ENCODE measurements around the gene GLTP. TPM values are rescaled to one million over a fixed set of nuclear protein-coding genes. Genes with fewer than 3 reads are reported as not detected.

GLTP gene
- total RNA-seq, 1 donor from 2014 or later, result 79.8 TPM

- no peak for DNase-seq
Measured at GRCh38 chr12:109840305-109841074, 39.9 kb downstream of the GLTP start.

GRCh38 chr12:109839444-109839843, 40.9 kb downstream of the GLTP start:
- DNase-seq, result no peak

DNA sequence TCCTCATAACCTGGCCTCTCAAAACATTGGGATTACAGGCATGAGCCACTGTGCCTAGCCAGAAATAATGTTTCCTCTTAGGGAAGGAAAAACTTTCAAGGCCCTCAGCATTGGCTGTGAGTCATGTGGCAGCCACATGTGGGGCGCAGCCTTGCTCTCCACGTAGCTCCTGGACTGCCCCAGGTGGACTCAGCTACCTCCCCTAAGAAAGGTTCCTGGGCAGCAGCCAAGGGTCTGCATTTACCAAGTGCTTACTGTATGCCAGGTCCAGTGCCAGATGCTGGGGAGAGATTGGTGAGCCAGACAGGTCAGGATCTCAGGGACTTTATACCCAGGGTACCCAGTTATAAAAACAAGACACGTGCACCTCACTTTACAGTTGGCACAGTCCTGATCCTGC, 43.4 kb downstream of the GLTP start:
- DNase-seq, result no peak

GRCh38 chr12:109835827-109836226, 44.5 kb downstream of the GLTP start:
- DNase-seq, result no peak

DNA sequence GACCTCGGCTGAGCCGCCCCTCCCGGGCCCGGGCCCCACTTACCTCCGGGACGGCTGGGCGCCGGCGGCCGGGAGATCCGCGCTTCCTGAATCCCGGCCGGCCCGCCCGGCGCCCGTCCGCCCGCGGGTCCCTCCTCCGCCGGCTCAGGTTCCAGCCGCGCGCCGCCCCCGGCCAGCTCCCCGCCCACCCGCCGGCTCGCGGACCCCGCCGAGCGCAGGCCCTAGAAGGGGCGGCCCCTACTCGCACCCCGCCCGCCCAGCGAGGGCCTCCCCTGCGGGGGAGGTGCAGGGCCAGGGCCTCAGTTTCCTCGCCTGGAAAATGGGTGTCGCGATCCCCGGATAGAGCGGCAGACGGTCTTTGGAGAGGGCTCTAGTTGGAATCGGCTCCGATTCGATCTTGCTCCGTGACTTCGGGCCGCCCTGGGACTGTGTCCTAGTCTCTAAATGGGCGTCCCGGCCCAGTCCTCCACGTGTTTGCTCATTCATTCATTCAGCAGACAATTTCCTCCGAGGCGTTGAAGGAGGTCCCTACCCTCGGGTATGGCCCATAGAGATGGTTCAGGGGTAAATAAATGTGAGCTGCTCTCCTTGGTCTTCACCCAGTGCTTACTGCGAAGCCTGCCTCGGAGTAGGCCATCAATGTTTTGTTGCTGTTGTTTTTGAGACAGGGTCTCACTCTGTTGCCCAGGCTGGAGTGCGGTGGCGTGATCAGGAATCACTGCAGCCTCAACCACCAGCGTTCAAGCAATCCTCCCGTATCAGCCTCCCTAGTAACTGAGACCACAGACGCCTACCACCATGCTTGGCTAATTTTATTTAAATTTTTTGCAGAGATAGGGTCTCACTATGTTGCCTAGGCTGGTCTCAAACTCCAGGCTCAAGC, 46.8 kb downstream of the GLTP start, which contains the start of gene TRPV4:
TSS of gene TRPV4 (minus strand) at position 92 of the 883 bp plus-strand sequence. CDS start 18,602 bp downstream, outside the sequence.
- peak; percentile 55 for DNase-seq

GRCh38 chr12:109832541-109833306, 47.6 kb downstream of the GLTP start:
- DNase-seq, result no peak

GRCh38 chr12:109831929-109832328, 48.4 kb downstream of the GLTP start:
- no peak for DNase-seq

DNA sequence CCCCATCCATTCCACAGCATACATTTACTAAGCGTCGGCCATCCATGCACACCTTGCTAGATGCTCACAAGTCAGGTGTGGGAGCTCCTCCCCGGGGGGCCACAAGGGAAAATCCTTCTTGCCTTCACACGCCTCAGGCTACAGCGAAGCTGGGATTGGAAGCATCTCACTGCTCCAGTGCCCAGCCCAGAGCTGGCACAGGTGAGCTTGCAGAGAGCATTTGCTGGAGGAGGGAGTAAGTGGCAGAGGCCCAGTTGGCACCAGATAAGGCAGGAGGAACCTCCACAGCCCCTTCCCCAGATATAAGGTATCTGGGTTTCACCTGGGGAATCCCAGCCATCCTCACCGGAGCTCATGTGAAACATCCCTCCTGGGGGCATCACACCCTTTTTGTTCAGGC, 49.0 kb downstream of the GLTP start:
- no peak for DNase-seq

GRCh38 chr12:109830718-109831117, 49.6 kb downstream of the GLTP start:
- DNase-seq, result no peak

DNA sequence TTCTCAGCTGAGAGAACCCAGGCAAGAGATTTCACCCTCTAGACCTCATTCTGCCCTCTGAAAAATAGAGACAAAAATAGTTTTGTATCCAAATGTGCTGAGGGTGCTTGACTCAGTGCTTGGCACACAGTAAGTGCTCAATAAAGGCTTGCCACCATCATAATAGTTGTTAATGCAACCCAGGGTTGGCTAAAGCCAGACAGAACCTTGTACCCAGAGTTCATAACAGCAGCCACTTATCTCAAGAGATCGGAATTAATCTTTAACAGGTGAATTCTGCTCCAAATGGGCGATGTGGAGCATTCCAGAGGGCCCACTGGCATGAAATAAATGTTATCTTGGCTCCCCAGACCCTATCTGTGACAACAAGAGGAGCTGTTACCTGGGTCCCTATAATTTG, 50.1 kb downstream of the GLTP start:
- DNase-seq, result no peak

DNA sequence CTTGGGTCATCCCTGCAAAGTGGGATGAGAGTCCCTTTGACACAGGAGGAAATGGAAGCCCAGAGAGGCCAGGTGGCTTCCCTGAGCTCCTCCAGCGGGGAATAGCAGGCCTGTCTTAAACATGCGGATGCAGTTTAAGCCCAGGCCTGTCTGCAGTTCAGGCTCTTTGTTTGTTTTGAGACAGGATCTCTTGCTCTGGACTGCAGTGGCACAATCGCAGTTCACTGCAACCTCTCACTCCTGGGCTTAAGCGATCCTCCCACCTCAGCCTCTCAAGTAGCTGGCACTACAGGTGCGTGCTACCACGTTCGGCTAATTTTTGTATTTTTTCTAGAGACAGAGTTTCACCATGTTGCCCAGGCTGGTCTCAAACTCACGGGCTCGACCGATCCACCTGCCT, 50.7 kb downstream of the GLTP start:
- DNase-seq, result no peak

- DNase-seq, result no peak
Measured at GRCh38 chr12:109828754-109829511, 51.4 kb downstream of the GLTP start.

- DNase-seq, result peak; percentile 64
Measured at GRCh38 chr12:109827566-109828550, 52.5 kb downstream of the GLTP start.

DNA sequence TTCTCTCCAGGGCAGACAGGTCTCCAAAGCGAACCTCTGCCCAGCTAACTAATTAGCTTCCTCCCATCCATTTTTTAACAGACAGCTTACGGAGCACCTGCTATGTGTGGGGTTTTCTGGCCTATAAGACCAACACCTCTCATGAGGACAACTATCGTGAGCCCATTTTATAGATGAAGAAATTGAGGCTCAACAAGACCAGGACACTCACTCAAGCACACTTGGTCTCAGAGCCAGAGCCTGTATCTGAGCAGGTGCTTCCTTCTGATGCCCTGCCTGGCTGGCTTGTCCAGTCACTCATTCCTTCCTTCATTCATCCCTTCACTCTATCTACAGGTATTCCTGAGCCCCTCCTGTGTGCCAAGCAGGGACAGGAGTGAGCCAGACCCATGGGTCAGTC, 53.3 kb downstream of the GLTP start:
- DNase-seq, result no peak

DNA sequence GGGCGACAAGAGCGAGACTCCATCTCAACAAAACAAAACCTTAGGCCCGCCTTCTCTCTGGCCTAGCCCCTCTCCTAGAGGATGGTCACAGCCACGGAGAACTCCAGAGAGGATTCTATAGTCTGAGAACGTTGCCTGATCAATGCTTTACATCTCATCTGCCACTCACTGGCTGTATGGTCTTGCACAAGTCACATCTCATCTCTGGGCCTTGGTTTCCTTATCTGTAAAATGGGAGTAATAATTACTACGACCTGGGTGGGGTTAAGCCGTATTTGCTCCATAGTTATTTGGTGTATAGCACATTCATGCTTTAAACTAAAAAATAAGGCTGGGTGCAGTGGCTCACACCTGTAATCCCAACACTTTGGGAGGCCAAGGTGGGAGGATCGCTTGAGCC, 55.6 kb downstream of the GLTP start:
- no peak for DNase-seq

- no peak for DNase-seq
Measured at GRCh38 chr12:109822951-109823411, 57.4 kb downstream of the GLTP start.

GRCh38 chr12:109822416-109822815, 57.9 kb downstream of the GLTP start:
- no peak for DNase-seq

DNA sequence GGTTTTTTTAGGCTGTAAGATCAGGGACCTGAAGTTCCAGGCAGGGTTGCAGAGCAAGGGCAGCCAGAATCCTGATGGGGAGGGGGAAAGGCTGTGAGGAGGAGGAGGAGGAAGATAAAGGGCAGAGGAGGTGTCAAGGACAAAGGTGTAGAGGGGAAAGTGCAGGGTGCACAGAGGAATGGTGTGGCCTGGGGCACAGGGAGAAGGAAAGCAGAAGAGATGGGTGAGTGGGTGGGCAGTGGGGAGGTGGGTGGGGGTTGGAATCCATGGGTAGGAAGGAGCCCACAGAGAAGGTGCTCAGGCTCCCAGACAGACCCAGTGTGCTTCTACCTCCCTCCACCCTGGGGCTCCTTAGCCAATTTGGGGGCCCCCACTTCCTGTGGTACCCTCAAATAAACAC, 58.4 kb downstream of the GLTP start:
- DNase-seq, result no peak

DNA sequence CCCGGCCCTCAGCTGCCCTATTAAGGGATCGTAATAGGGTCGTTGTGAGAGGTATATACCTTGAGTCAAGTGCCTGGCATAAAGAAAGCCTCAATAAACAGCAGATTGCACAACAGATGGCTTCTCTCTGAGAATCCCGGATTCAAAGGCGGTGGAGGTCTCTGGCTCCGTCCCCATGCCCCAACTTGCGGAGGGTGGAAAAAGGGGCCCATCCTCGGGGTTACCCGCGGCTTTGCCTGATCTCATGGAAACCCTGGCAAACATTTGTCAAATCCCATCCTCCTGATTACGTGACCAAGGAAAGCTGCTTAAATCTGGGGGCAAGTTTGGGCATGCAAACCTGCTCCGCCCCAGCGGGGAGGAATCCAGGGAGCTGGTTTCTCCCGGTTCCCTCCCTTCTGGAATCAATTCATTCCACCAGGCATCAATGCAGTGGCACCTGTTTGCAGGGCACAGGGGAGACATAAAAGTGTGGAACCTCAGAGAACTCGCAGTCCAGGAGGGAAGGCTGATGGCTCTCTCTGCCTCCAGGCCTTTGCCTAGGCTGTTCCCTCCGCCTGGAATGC, 59.4 kb downstream of the GLTP start:
- DNase-seq, result no peak

GRCh38 chr12:109818905-109819500, 61.3 kb downstream of the GLTP start:
- DNase-seq, result no peak
